Measurements from ENCODE around the gene CAPN5. TPM values are rescaled to one million over a fixed set of nuclear protein-coding genes. Genes with fewer than 3 reads are reported as not detected.

Gene CAPN5
- total and polyA plus RNA-seq, 2 of the 13 experiments (the other 11 are each of a cell fraction or from before 2014, with no cell fraction given) = 0.27 to 1.2 TPM

DNA sequence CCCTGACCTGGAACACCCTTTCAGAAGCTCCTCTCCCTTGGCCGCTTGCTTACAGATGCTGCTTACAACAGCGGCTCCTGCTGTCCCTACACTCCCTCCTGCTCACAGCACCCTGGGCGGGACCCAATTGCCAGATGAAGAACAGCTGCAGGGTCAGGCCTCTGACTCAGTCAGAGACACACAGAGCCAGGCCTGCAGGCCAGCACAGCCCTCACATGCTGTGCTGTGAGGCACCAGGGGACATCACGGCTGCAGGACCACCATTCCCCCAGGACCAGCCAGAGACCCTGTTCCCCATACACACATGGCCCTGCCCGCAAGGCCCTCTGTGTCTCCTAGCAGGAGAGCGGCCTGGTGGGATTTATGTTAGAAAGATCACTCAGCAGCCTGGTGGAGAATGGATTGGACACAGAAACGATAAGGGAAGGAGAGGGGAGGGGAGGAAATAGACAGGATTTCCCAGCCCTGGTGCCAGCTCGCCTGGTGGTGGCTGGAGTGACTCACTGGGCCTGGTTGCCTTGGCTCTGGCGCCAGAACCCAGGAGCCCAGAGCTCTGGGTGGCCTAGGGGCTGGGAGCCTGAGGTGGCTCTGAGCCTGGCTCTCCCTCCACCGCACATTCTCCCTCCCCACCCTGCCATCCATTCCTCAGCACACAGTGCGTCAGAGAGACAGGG, 6.7 kb downstream of the CAPN5 start (continued):
- TF ChIP-seq, protein P1, sequence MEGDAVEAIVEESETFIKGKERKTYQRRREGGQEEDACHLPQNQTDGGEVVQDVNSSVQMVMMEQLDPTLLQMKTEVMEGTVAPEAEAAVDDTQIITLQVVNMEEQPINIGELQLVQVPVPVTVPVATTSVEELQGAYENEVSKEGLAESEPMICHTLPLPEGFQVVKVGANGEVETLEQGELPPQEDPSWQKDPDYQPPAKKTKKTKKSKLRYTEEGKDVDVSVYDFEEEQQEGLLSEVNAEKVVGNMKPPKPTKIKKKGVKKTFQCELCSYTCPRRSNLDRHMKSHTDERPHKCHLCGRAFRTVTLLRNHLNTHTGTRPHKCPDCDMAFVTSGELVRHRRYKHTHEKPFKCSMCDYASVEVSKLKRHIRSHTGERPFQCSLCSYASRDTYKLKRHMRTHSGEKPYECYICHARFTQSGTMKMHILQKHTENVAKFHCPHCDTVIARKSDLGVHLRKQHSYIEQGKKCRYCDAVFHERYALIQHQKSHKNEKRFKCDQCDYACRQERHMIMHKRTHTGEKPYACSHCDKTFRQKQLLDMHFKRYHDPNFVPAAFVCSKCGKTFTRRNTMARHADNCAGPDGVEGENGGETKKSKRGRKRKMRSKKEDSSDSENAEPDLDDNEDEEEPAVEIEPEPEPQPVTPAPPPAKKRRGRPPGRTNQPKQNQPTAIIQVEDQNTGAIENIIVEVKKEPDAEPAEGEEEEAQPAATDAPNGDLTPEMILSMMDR (CRISPR knock-in tag; IDR thresholded peaks at IDR 0.05) = peak; percentile 60
- TF ChIP-seq STAG1 (CRISPR knock-in tag; IDR thresholded peaks at IDR 0.05) (peak; percentile 46), GABPA (IDR thresholded peaks at IDR 0.05; ENCODE audit: low read depth, low read length) (no peak), GABPA (CRISPR knock-in tag; IDR thresholded peaks at IDR 0.05; ENCODE audit: low read depth) (no peak), NR2F6 (IDR thresholded peaks at IDR 0.05) (no peak), NR2F6 (CRISPR knock-in tag; IDR thresholded peaks at IDR 0.05) (no peak), RAD21 (CRISPR knock-in tag; IDR thresholded peaks at IDR 0.05) (peak; percentile 15; the same call in 1 of the 2 replicates), ZFX (CRISPR knock-in tag; IDR thresholded peaks at IDR 0.05; ENCODE audit: low read depth) (peak; percentile 39; the same call in 1 of the 2 replicates), HMG20B (CRISPR knock-in tag; conservative IDR thresholded peaks at IDR 0.05) (no peak), SOX6 (IDR thresholded peaks at IDR 0.05) (no peak), SOX6 (CRISPR knock-in tag; IDR thresholded peaks at IDR 0.05) (no peak), ZNF549 (CRISPR knock-in tag; IDR thresholded peaks at IDR 0.05) (no peak), HES4 (CRISPR knock-in tag; IDR thresholded peaks at IDR 0.05; ENCODE audit: borderline replicate concordance) (no peak), SYNCRIP (IDR thresholded peaks at IDR 0.05; ENCODE audit: insufficient read depth, low read depth, low read length) (no peak), ZNF570 (CRISPR knock-in tag; IDR thresholded peaks at IDR 0.05; ENCODE audit: borderline replicate concordance) (no peak), GATAD1 (CRISPR knock-in tag; IDR thresholded peaks at IDR 0.05) (no peak), EEA1 (CRISPR knock-in tag; IDR thresholded peaks at IDR 0.05; ENCODE audit: borderline replicate concordance) (no peak), TCF7L2 (IDR thresholded peaks at IDR 0.05; ENCODE audit: low read depth, low read length) (no peak)
- TF ChIP-seq, protein P2, sequence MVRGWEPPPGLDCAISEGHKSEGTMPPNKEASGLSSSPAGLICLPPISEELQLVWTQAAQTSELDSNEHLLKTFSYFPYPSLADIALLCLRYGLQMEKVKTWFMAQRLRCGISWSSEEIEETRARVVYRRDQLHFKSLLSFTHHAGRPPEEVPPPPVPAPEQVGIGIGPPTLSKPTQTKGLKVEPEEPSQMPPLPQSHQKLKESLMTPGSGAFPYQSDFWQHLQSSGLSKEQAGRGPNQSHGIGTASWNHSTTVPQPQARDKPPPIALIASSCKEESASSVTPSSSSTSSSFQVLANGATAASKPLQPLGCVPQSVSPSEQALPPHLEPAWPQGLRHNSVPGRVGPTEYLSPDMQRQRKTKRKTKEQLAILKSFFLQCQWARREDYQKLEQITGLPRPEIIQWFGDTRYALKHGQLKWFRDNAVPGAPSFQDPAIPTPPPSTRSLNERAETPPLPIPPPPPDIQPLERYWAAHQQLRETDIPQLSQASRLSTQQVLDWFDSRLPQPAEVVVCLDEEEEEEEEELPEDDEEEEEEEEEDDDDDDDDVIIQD (CRISPR knock-in tag; IDR thresholded peaks at IDR 0.05; ENCODE audit: low read depth) = no peak
- TF ChIP-seq, protein P3, sequence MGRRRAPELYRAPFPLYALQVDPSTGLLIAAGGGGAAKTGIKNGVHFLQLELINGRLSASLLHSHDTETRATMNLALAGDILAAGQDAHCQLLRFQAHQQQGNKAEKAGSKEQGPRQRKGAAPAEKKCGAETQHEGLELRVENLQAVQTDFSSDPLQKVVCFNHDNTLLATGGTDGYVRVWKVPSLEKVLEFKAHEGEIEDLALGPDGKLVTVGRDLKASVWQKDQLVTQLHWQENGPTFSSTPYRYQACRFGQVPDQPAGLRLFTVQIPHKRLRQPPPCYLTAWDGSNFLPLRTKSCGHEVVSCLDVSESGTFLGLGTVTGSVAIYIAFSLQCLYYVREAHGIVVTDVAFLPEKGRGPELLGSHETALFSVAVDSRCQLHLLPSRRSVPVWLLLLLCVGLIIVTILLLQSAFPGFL (CRISPR knock-in tag; IDR thresholded peaks at IDR 0.05) = no peak
- TF ChIP-seq, protein P4, sequence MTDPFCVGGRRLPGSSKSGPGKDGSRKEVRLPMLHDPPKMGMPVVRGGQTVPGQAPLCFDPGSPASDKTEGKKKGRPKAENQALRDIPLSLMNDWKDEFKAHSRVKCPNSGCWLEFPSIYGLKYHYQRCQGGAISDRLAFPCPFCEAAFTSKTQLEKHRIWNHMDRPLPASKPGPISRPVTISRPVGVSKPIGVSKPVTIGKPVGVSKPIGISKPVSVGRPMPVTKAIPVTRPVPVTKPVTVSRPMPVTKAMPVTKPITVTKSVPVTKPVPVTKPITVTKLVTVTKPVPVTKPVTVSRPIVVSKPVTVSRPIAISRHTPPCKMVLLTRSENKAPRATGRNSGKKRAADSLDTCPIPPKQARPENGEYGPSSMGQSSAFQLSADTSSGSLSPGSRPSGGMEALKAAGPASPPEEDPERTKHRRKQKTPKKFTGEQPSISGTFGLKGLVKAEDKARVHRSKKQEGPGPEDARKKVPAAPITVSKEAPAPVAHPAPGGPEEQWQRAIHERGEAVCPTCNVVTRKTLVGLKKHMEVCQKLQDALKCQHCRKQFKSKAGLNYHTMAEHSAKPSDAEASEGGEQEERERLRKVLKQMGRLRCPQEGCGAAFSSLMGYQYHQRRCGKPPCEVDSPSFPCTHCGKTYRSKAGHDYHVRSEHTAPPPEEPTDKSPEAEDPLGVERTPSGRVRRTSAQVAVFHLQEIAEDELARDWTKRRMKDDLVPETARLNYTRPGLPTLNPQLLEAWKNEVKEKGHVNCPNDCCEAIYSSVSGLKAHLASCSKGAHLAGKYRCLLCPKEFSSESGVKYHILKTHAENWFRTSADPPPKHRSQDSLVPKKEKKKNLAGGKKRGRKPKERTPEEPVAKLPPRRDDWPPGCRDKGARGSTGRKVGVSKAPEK (CRISPR knock-in tag; IDR thresholded peaks at IDR 0.05; ENCODE audit: borderline replicate concordance) = no peak
- TF ChIP-seq, protein P5, sequence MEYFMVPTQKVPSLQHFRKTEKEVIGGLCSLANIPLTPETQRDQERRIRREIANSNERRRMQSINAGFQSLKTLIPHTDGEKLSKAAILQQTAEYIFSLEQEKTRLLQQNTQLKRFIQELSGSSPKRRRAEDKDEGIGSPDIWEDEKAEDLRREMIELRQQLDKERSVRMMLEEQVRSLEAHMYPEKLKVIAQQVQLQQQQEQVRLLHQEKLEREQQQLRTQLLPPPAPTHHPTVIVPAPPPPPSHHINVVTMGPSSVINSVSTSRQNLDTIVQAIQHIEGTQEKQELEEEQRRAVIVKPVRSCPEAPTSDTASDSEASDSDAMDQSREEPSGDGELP (IDR thresholded peaks at IDR 0.05; ENCODE audit: borderline replicate concordance, low read depth) = peak; percentile 38; the same call in 1 of the 2 replicates

Data from HepG2 (cell line).